ENCODE data around the gene SCD. TPM values are rescaled to one million over a fixed set of nuclear protein-coding genes. Genes with fewer than 3 reads are reported as not detected.
A peak's percentile ranks its signal among the peaks of the same experiment; 100 is the strongest.

SCD gene
- total RNA-seq, 1 donor from 2014 or later: 24.9 TPM

DNA sequence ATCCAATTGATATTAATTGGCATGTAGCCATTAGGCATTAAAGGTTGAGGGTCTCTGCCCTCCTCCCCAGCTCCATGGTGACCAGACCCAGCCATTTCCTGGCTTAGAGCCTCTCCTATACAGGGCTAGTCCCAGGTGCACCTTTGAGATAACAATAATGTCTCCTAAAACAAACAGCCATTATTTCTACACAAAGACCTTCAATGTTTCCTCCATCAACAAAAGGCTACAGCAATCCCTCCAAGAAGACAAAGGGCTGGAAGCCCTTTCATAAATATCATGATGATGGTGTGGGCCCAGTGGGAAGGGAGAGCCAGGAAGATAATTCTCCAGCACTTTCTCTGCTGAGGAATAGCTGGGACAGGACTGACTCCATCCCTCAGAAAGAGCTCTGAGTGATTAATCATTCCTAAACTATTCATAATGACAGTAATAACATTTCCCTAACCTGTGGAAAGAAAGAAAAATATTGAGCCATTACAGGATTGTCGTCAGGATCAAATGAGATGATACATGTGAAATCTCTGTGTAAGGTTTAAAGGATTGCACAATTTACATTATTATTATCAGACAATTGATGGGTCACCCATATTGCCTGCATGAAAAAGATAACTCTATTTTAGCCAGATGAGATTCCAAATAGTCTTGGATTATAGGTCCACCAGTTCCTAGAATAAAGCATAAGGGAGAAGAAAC is 27.2 kb upstream of the SCD start:
- H3K4me3 Mint-ChIP-seq: no peak overlapping the region
- no peak overlapping the region for H3K27ac Mint-ChIP-seq
- ATAC-seq (ENCODE audit: low read depth) (no peak), DNase-seq (no peak)
- ChIA-PET CTCF (no interaction called here), POLR2A (interaction anchor here (0.5 kb wide), 1 partner anchor 105 kb away, joined by 5 read pairs; no protein-coding TSS in a partner anchor)
- no peaks in the 10 kb centered on the region for H3K4me1 Mint-ChIP-seq
- intact Hi-C loops (cut with micrococcal nuclease): no loop called here
- no peaks in the 10 kb centered on the region for H3K36me3 Mint-ChIP-seq (ENCODE audit: low read depth)
- TF ChIP-seq, protein P1, sequence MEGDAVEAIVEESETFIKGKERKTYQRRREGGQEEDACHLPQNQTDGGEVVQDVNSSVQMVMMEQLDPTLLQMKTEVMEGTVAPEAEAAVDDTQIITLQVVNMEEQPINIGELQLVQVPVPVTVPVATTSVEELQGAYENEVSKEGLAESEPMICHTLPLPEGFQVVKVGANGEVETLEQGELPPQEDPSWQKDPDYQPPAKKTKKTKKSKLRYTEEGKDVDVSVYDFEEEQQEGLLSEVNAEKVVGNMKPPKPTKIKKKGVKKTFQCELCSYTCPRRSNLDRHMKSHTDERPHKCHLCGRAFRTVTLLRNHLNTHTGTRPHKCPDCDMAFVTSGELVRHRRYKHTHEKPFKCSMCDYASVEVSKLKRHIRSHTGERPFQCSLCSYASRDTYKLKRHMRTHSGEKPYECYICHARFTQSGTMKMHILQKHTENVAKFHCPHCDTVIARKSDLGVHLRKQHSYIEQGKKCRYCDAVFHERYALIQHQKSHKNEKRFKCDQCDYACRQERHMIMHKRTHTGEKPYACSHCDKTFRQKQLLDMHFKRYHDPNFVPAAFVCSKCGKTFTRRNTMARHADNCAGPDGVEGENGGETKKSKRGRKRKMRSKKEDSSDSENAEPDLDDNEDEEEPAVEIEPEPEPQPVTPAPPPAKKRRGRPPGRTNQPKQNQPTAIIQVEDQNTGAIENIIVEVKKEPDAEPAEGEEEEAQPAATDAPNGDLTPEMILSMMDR (IDR thresholded peaks at IDR 0.05): no peak
- no peaks in the 10 kb centered on the region for H3K9me3 Mint-ChIP-seq
- H3K27me3 Mint-ChIP-seq: peaks cover 30% of the 10 kb centered on the region

DNA sequence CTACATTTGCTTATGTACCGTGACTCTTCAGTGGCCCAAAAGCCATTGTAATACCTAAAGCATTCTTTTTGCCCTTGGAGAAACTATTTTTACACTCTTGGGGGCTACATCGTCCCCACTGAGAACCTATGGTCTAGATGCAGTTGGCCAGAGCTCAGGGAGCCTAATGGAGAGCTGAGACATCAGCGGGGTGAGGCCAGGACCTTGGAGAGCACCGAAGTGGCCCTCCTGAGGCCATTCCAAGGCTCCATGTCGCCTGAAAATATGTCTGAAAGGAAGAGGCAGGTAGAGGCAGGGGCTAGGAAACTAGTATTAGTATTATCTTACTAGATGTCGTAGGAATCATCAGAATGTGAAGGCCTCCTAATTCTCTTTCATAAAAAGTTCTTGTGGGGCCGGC is 21.9 kb upstream of the SCD start:
- ATAC-seq (ENCODE audit: low read depth) (no peak), DNase-seq (no peak)
- TF ChIP-seq, protein P1 (IDR thresholded peaks at IDR 0.05): no peak
- Mint-ChIP-seq H3K27ac (peak overlapping the region; percentile 66), H3K4me3 (no peak overlapping the region), H3K36me3 (ENCODE audit: low read depth) (no peaks in the 10 kb centered on the region), H3K4me1 (peaks cover 26% of the 10 kb centered on the region), H3K9me3 (no peaks in the 10 kb centered on the region), H3K27me3 (peaks cover 4% of the 10 kb centered on the region)
- POLR2A ChIA-PET: no interaction called here
- intact Hi-C loops (cut with micrococcal nuclease): no loop called here
- CTCF ChIA-PET: interaction anchor here (2.2 kb wide), 1 partner anchor 22 kb away, joined by 6 read pairs; no protein-coding TSS in a partner anchor

DNA sequence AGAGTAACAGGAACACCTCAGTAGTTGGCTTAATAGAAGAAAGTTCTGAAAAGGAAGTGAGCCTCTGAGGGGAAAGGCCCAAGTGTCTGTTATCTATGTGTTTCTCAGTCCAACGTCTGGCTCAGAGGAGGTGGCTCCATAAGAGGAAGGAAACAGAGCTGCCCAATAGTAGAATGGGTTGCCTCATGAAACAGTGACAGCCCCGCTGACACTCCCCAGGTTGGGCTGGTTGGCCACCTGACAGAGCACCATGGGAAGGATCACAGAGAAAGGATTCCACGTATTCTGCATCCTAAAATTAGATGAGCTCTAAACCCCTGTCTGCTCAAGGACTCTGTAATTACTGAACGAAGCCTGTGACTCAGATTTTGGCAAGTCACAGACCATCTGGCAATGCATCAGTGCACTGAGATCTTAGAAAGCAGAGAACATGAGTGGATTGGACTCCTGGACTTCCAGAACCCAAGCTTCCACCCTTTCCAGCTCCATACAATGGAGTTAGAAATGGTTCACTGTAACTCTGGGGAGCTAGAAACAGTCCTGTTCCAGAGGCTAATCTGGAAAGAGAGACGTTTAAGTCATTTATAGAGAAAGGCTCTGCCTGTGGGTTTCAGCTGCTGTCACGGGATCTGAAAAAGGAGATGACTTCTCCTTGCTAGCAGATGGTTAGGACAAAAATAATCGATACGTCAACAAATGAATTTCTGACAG is 19.9 kb upstream of the SCD start:
- ChIA-PET POLR2A (interaction anchor here (0.7 to 2.2 kb wide), 7 partner anchors 11 to 585 kb away, joined by 3 to 22 read pairs (median 3); partner anchors contain the start of genes BLOC1S2, CWF19L1, SCD and SLF2), CTCF (interaction anchor here (1.1 to 2.2 kb wide), 4 partner anchors 12 to 208 kb away, joined by 4 to 6 read pairs (median 5); partner anchors contain the start of gene HIF1AN)
- Mint-ChIP-seq H3K27ac (peak overlapping the region; percentile 86), H3K4me1 (peaks cover 26% of the 10 kb centered on the region), H3K36me3 (ENCODE audit: low read depth) (no peaks in the 10 kb centered on the region), H3K4me3 (peak overlapping the region; percentile 32), H3K9me3 (no peaks in the 10 kb centered on the region), H3K27me3 (peaks cover 14% of the 10 kb centered on the region)
- intact Hi-C loops (cut with micrococcal nuclease): loop anchor here (1.0 to 2.0 kb wide), 6 partner anchors 11 to 202 kb away; partner anchors contain the start of genes BLOC1S2, CWF19L1, NDUFB8 and SCD
- TF ChIP-seq, protein P1 (IDR thresholded peaks at IDR 0.05): no peak
- peak; percentile 50 for DNase-seq
- peak; percentile 100 for ATAC-seq (ENCODE audit: low read depth)

DNA sequence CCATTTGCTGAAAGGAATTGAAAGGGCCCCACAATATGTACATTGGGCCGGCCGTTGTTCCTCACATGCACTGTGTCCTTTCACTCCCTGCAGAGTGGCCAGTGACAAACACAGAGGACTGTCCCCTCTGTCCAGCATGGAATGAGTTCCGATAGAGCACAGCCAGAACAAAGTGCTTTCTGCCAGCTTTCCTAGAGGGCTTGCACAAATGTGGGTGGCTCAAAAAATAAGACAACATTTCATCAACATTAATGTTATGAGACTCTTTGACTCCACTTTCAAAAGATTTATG is 19.4 kb upstream of the SCD start:
- H3K4me3 Mint-ChIP-seq: no peak overlapping the region
- H3K27me3 Mint-ChIP-seq: peaks cover 15% of the 10 kb centered on the region
- ATAC-seq (ENCODE audit: low read depth) (no peak), DNase-seq (no peak)
- TF ChIP-seq, protein P1 (IDR thresholded peaks at IDR 0.05): no peak
- no peaks in the 10 kb centered on the region for H3K9me3 Mint-ChIP-seq
- intact Hi-C loops (cut with micrococcal nuclease): loop anchor here (1.0 to 2.0 kb wide), 6 partner anchors 11 to 202 kb away; partner anchors contain the start of genes BLOC1S2, CWF19L1, NDUFB8 and SCD
- ChIA-PET CTCF (interaction anchor here (1.1 to 1.5 kb wide), 3 partner anchors 11 to 208 kb away, joined by 4 to 6 read pairs (median 4); partner anchors contain the start of gene HIF1AN), POLR2A (interaction anchor here (0.7 to 2.2 kb wide), 5 partner anchors 10 to 60 kb away, joined by 3 to 10 read pairs (median 3); partner anchors contain the start of genes BLOC1S2 and CWF19L1)
- peaks cover 26% of the 10 kb centered on the region for H3K4me1 Mint-ChIP-seq
- H3K36me3 Mint-ChIP-seq (ENCODE audit: low read depth): no peaks in the 10 kb centered on the region
- H3K27ac Mint-ChIP-seq: peak overlapping the region; percentile 86

DNA sequence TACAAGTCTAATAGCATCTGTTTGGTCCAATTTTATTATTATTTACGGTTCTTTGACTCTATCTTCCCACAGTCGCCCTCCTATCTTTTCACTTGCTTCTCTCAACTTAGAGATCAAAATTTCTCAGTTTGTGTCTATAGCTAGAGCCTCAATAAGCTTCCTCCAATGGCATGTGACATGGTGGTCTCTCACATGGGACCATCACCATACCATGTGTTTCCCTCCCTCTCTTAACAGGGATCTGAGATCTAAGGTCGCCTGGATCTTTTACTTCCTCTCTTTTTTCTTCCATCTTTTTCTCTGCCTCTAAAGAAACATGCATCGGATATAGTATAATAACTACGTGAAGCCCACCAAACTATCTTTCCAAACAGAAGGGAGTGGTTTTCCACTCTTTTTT is 18.8 kb upstream of the SCD start:
- Mint-ChIP-seq H3K4me3 (no peak overlapping the region), H3K27me3 (peaks cover 16% of the 10 kb centered on the region), H3K9me3 (no peaks in the 10 kb centered on the region), H3K4me1 (peaks cover 26% of the 10 kb centered on the region), H3K27ac (no peak overlapping the region), H3K36me3 (ENCODE audit: low read depth) (no peaks in the 10 kb centered on the region)
- TF ChIP-seq, protein P1 (IDR thresholded peaks at IDR 0.05): no peak
- DNase-seq: no peak
- no peak for ATAC-seq (ENCODE audit: low read depth)
- POLR2A ChIA-PET: interaction anchor here (2.2 kb wide), 1 partner anchor 45 kb away, joined by 10 read pairs; no protein-coding TSS in a partner anchor
- CTCF ChIA-PET: no interaction called here
- intact Hi-C loops (cut with micrococcal nuclease): no loop called here
